Activated CD8-positive, alpha-beta memory T cell treated with anti-CD3 and anti-CD28 coated beads, Interleukin-2, amount 10 ng/mL, durations not matched to agents 7 days and 5 days (primary cell): ENCODE measurements around the gene TMEM184B. TPM values are rescaled to one million over a fixed set of nuclear protein-coding genes. Genes with fewer than 3 reads are reported as not detected.
A peak's percentile ranks its signal among the peaks of the same experiment; 100 is the strongest.

Experiments used
- ATAC-seq: fragments of 150-1000 bp; cut with Tn5 transposase; one replicate; pipeline ENCODE4 v1.10.0; 2021; ENCODE audit warnings: moderate library complexity
- CTCF ChIA-PET: fragments of 350-600 bp; sonication (Branson Sonifier 250); formaldehyde crosslinking; loops from one replicate; lab custom pipeline; 2021; ENCODE audit warnings: antibody characterized with exemption; lab: Charles Lee
- DNase-seq: peaks from one replicate; pipeline ENCODE4 v3.0.0-alpha.2; 2020
- H3K27ac Mint-ChIP-seq: one replicate; pipeline ENCODE4 v1.8.0; 2021; ENCODE audit warnings: mild to moderate bottlenecking, mixed read lengths
- H3K27me3 Mint-ChIP-seq: one replicate; pipeline ENCODE4 v1.8.0; 2021; ENCODE audit warnings: mixed read lengths
- H3K36me3 Mint-ChIP-seq: one replicate; pipeline ENCODE4 v1.8.0; 2021; ENCODE audit warnings: mild to moderate bottlenecking, mixed read lengths
- H3K4me1 Mint-ChIP-seq: one replicate; pipeline ENCODE4 v1.8.0; 2021; ENCODE audit warnings: mixed read lengths
- H3K4me3 Mint-ChIP-seq: one replicate; pipeline ENCODE4 v1.8.0; 2021; ENCODE audit warnings: mild to moderate bottlenecking, moderate library complexity, mixed read lengths
- H3K9me3 Mint-ChIP-seq: one replicate; pipeline ENCODE4 v1.8.0; 2022; ENCODE audit warnings: low read depth, mixed read lengths
- total RNA-seq, 2 experiments: library from RNA; stranded (reverse); gene quantifications; one replicate each; pipeline ENCODE4 v1.2.3, GENCODE V29; 2021

TMEM184B gene
- total RNA-seq, 2 experiments from 2014 or later: 29.8 to 35.5 TPM

DNA sequence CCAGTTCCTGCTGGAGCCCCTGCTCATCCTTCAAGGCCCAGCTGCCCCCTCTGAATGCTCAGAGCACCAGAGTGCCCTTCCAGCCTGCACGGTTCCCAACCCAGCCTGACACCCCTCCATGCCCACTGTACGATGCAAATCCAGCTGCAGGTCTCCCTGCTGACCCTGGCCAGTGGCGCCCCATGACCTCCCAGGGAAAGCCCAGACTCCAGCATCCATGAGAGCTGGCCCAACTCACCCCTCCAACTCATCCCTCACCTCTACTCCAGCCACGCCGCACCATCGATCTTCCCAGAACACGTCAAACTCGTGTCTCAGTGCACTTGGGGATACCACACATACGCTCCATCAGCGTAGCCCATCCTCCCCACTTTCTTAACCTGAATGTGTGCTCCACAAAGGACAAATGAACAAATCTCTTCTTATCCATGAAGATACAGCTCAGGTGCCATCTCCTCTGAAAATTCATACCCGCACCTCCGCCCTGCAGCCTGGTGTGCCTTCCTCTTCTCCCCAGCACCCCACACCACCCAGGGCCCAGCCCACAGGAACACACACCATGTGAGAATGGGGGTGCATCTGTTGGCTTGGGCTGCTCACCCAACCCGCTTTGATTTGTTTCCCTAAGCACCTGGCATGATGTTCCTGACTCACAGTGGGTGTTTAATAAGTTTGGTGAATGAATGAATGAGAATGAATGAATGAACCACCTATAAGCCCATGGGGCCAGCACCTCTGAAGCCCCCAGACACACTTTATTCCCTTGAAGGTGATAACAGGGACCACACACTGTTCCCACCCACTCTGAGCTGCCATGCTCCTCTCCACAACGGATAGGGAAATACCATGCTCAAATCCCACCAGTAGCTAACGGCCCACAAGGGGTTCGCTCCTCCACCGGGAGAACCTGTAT is 97.3 kb downstream of the TMEM184B start:
- Mint-ChIP-seq H3K4me3 (no peak overlapping the region), H3K9me3 (no peaks in the 10 kb centered on the region), H3K27ac (peak overlapping the region; percentile 57), H3K36me3 (no peaks in the 10 kb centered on the region), H3K27me3 (no peaks in the 10 kb centered on the region), H3K4me1 (peaks cover 64% of the 10 kb centered on the region)
- CTCF ChIA-PET: interaction anchor here (0.9 to 1.6 kb wide), 4 partner anchors 24 to 61 kb away, joined by 3 to 6 read pairs (median 3); no protein-coding TSS in a partner anchor
- ATAC-seq (no peak), DNase-seq (no peak)

DNA sequence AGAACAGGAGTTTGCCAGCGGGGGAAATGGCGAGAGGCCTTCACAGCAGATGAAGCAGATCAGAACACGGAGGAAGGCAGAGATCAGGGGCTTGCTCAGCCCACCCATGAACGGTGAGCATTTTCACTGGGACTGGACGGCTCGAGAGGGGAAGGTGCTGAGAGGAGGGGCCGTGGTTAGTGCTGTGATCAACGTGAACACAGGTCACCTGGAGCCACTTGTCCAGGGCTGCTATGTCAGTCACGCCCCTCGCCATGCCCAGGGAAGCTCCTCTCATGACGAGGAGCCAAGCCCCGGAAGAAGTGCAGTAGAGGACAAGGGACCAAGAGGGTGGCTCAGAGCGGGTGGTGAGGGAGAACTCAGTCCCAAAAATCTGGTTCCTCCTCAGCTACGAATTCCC is 98.2 kb downstream of the TMEM184B start:
- H3K4me1 Mint-ChIP-seq: peaks cover 56% of the 10 kb centered on the region
- no peak for DNase-seq
- no peaks in the 10 kb centered on the region for H3K9me3 Mint-ChIP-seq
- CTCF ChIA-PET: interaction anchor here (0.9 kb wide), 1 partner anchor 60 kb away, joined by 3 read pairs; no protein-coding TSS in a partner anchor
- no peak overlapping the region for H3K4me3 Mint-ChIP-seq
- H3K27ac Mint-ChIP-seq: no peak overlapping the region
- no peaks in the 10 kb centered on the region for H3K36me3 Mint-ChIP-seq
- no peaks in the 10 kb centered on the region for H3K27me3 Mint-ChIP-seq
- no peak for ATAC-seq

DNA sequence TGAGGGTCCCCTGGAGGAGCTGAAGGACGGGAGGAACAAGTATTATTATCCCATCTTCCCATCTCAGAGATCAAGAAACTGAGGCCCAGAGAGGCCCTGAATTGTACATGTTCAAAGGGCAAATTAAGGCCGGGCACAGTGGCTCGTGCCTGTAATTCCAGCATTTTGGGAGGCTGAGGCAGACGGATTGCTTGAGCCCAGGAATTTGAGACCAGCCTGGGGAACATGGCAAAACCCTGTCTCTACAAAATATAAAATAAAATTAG is 99.2 kb downstream of the TMEM184B start:
- CTCF ChIA-PET: no interaction called here

DNA sequence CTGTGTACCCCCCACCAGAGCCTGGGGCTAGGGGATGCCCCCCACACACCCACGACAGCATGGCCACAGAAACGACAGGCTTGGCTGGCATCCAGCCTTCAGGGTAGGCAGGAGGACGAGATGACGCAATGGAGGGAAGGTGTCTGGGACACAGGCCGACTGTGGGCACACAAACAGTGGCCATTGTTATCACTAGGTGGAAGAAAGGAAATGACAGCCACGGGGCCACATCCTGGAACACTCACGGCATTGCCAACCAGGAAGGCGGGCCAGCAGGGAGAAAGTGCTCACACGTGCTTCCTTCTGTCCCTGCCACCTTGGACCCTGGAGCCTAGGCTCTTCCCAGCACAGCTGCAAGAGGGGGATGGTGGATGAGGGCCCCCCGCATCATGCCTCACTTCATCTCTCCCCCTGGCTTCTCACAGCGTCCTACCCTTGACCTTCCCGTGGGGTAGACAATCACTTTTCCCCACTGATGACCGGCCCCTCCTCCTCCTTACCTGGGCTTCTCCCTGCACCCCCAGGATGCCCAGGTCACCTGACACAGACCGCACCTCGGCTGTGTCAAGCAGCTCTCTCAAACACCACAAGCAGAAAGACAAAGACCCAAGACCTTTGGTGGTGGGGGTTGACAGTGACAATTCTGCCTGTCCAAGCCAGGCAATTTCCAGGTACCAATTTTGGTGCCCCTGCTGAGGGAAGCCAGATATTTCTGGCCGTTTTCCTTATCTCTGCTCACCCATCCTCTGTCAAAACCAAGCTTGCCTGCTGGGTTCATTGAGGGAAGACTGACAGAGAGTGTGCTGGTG is 99.8 kb downstream of the TMEM184B start:
- ATAC-seq (peak; percentile 59), DNase-seq (peak; percentile 67)
- no peaks in the 10 kb centered on the region for H3K9me3 Mint-ChIP-seq
- no peaks in the 10 kb centered on the region for H3K27me3 Mint-ChIP-seq
- CTCF ChIA-PET: no interaction called here
- H3K4me1 Mint-ChIP-seq: peaks cover 44% of the 10 kb centered on the region
- H3K27ac Mint-ChIP-seq: peak overlapping the region; percentile 71
- no peaks in the 10 kb centered on the region for H3K36me3 Mint-ChIP-seq
- H3K4me3 Mint-ChIP-seq: no peak overlapping the region

More for the DNA sequence above, 99.2 kb downstream of the TMEM184B start:
- DNase-seq (no peak), ATAC-seq (no peak)
- Mint-ChIP-seq H3K4me1 (peaks cover 47% of the 10 kb centered on the region), H3K4me3 (no peak overlapping the region), H3K9me3 (no peaks in the 10 kb centered on the region), H3K36me3 (no peaks in the 10 kb centered on the region), H3K27ac (no peak overlapping the region), H3K27me3 (no peaks in the 10 kb centered on the region)

DNA sequence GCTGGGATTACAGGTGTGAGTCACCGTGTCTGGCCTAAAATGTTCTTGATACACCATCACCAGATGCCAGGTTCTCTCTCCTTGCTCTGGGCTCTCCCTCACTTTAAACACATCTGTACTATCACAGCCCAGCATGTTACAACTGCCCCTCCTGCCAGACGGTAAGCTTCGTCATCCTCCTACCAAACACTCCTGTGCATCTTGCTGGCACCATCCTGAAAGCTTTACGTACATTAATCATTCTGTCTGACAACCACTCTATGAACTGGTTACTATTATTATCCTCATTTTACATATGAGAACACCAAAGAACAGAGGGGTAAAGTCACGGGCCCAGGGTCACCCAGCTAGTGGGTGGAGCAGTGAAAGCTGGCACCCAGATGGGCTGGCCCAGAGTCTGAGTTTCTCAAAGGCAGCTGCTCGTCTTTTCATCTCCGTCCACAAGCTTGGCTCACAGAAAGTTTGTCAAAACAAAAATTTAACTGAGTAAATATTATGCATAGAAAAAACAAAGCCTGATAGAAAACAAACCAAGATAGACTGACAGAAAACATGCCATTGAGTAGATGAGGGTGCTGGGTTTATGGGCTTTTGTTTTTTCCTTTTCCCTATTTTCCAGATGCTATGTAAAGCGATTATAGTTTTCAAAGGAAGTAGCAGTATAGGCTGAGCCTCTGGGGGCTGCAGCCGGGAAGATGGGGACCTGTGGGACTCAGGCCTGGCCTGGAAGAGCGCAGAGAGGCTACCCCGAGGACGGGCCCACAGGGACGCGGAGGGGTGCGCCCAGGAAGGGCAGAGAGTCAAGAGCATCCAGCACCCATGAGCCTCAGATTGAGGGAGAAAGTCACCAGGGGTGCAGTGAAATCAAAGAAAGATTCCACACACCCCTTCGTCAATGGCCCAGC is 100.6 kb downstream of the TMEM184B start:
- peak overlapping the region; percentile 71 for H3K27ac Mint-ChIP-seq
- ATAC-seq: no peak
- CTCF ChIA-PET: no interaction called here
- H3K9me3 Mint-ChIP-seq: no peaks in the 10 kb centered on the region
- DNase-seq: no peak
- H3K27me3 Mint-ChIP-seq: no peaks in the 10 kb centered on the region
- no peaks in the 10 kb centered on the region for H3K36me3 Mint-ChIP-seq
- H3K4me3 Mint-ChIP-seq: no peak overlapping the region
- H3K4me1 Mint-ChIP-seq: peaks cover 38% of the 10 kb centered on the region

DNA sequence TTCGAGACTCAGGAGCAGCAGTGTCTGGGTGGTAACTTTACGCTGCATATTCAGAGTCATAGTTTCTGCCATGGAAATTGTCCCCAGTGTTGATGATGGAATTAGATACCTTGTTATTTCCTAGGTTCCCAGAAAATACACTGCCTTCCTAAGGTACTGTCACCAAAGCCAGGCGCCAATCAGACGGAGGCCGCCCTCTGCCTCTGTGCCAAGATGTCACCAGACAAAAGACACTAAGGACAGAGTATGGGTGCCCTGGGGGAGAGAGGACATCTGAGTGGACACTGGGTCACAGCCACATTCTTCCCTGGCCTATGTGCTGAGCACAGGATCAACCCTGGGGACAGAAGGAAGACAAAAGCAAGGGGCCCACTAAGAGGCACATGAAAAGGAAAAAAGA is 102.3 kb downstream of the TMEM184B start:
- Mint-ChIP-seq H3K9me3 (no peaks in the 10 kb centered on the region), H3K27me3 (no peaks in the 10 kb centered on the region), H3K4me1 (peaks cover 20% of the 10 kb centered on the region), H3K27ac (no peak overlapping the region), H3K4me3 (no peak overlapping the region), H3K36me3 (peaks cover 4% of the 10 kb centered on the region)
- DNase-seq (no peak), ATAC-seq (no peak)
- CTCF ChIA-PET: no interaction called here

Other genes with a start within 250 kb of the TMEM184B start
- gene PICK1, start 215.6 kb downstream of the TMEM184B start, total RNA-seq: 10 to 100 TPM; 12.5 to 15.9 TPM
- not detected for gene SLC16A8, start 188.8 kb downstream of the TMEM184B start, total RNA-seq
- gene BAIAP2L2, start 162.3 kb downstream of the TMEM184B start, total RNA-seq: under 1 TPM; 0.37 to 0.70 TPM
- 10 to 100 TPM; 41.1 to 71.4 TPM for gene PLA2G6, start 91.2 kb downstream of the TMEM184B start, total RNA-seq
- gene MAFF, start 71.0 kb downstream of the TMEM184B start, total RNA-seq: 1 to 10 TPM; 6.6 to 7.8 TPM
- gene CSNK1E, start 44.4 kb upstream of the TMEM184B start, total RNA-seq: 100 to 1,000 TPM; 110 to 122 TPM
- gene KCNJ4, start 182.2 kb upstream of the TMEM184B start, total RNA-seq: not detected
- gene KDELR3, start 195.1 kb upstream of the TMEM184B start, total RNA-seq: 1 to 10 TPM in 1 of 2 experiments, under 1 TPM in 1; 0.23 to 1.2 TPM
- 100 to 1,000 TPM; 452 to 527 TPM for gene DDX17, start 233.3 kb upstream of the TMEM184B start, total RNA-seq